Right renal pelvis (tissue), 4 donors: Measurements from ENCODE around the gene NPFFR1. TPM values are rescaled to one million over a fixed set of nuclear protein-coding genes. Genes with fewer than 3 reads are reported as not detected.
"Not testable (repeated sequence)": the region's sequence is repeated elsewhere in the genome, so short reads cannot be mapped to it uniquely, and the experiment has no call there.

Experiments used
- DNase-seq, 4 donors: peaks; one replicate each; pipeline ENCODE4 v3.0.0-alpha.2; 2013; ENCODE audit warnings: low read depth in 4 of 4, low spot score in 3 of 4, missing footprints in 1 of 4
- polyA plus RNA-seq, 4 donors: library from polyadenylated mRNA; unstranded; fragments of 120-200 nt; gene quantifications; one replicate each; pipeline ENCODE4 v1.2.1, GENCODE V29; 2013; ENCODE audit not compliant: insufficient read length in 4 of 4

NPFFR1 gene
- polyA plus RNA-seq, 4 donors: 0.10 to 0.20 (median 0.14) TPM

- DNase-seq: peak in 1 of 4 donors; percentile 40
Measured at GRCh38 chr10:70265032-70265689, 18.6 kb downstream of the NPFFR1 start.

GRCh38 chr10:70260734-70261133, 23.1 kb downstream of the NPFFR1 start:
- no peak for DNase-seq

DNA sequence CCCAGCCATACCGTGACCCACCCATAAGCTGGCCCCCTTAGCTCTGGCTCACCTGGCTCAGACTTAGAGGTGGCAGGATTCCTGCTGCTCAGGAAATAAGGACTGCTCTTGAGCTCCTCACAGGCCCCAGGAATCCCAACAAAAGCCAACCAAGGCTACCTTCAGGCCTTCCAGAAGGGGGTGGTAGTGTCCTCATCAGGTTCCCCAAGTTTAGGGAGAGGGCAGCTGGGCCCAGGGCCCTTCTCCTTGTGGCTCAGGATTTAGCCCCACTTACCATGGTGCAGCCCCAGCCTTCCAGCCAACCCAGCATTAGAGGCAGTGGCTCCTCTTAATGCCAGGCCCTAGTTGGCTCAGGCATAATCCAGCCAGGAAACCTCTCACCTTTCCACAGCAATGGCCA, 23.5 kb downstream of the NPFFR1 start:
- DNase-seq: no peak

- DNase-seq: no peak
Measured at GRCh38 chr10:70258216-70258615, 25.6 kb downstream of the NPFFR1 start.

GRCh38 chr10:70257816-70258215, 26.0 kb downstream of the NPFFR1 start:
- not testable (repeated sequence) for DNase-seq

DNA sequence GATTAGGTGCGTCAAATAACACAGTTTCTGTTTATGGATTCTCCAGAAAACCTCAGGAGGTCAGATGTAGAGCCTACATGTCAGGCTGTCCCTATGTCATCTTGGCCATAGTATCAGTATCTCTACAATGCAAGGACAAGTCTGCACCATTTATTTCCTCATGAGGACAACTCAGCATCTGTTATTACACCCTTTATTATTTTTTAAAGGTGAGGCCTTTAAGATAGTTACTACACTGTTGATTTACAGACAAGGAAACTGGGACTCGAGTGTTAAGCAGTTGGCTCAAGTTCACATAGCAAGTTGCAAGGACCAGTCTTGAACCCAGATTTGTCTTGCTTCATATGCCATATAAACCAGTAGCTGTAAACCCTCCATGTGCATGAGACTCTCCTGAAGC, 27.3 kb downstream of the NPFFR1 start:
- no peak for DNase-seq

DNA sequence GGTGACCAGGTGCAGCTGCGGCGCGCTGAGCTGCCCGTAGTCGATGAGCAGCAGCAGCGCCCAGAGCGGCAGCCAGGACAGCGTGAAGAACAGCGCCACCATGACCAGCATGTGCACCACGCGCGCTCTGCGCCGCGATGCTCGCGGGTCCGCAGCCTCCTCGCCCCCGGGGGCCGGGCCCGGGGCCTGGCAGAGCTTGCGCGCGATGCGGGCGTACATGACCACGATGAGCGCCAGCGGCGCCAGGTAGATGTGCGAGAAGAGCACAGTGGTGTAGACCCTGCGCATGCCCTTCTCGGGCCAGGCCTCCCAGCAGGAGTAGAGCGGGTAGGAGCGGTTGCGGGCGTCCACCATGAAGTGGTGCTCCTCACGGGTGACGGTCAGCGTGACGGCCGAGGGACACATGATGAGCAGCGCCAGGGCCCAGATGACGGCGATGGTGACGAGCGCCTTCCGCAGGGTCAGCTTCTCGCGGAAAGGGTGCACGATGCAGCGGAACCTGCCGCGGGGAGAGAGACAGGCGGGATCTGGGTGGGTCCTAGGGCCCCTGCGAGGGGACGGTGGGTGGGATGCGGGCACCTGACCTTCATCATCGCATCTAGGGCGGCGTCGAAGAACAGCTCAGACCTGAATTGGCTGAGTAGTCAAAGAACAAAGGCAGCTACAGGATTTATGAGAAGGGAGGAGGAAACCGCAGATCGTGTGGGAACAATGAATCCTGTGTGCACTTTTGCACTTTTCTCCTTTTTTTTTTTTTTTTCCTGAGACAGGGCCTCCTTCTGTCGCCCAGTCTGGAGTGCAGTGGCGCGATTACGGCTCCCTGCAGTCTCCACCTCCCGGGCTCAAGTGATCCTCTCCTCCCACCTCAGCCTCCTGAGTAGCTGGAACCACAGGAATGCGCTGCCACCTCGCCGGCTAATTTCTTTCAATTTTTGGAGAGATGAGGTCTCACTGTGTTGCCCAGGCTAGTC, 28.2 kb downstream of the NPFFR1 start:
- DNase-seq: no peak

DNA sequence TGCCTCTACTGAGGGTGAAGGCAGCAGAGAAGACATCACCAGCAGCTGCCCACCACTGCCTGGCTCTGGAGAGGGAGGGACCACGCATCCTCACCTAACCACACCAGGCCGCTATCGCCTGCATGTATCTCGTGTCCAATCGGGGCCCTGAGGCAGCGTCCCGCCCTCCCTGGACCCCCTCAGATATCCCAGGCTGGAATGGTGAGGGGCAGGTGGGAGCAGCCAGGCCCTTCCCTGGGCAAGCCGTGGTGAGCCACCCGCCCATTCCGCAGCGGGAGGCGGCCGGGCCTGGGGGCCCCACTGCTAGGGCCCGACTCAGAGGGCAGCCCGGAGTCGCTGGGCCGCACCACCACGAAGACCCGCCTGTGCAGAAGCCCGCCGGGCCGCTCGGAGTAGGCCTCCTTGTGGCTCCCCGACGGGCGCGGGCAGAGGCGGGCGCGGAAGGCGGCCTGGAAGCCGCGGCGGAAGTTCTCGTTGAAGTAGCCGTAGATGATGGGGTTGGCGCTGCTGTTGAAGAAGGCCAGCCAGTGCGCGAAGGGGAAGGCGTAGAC, 29.0 kb downstream of the NPFFR1 start:
- DNase-seq: no peak

DNA sequence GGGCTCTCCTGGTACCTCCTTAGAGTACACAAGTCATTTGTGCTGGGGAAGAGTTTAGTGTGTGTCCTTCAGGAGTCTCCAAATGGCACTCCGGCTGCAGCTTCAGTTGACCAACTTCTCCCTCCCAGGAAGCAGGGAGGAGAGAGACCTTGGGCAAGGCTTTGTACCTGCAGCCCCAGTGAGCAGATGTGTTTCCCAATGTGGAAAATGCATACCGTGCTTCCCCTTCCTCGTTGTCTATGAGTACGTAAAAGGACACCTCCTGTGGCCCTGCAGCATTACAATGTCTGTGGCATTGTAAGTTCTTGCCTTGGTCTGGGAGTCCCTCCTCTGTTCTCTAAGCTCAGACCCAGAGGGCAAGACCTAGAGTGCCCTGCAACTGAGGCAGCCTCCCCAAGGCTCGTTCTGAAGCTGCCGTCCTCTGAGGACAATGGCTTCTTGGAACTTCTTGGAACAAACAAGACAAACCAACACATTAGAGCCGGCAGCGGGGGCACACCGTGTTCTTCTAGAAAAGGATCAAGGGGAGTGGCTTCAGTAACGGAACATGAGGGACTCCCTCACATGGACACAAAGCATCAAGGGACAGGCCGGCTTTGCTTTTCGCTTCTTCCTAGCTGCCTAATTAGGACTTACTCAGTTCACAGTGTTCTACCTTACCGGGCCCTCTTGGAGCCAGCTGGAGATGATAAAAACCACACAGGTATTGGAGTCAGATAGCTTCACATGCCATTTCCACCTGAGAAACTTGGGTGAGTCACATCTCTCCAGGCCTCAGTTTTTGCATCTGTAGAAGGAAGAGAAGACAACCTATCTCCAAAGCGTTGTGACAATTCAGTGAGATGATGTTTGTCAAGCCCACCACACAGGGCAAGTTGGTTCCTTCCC, 29.7 kb downstream of the NPFFR1 start:
- no peak for DNase-seq

- DNase-seq: no peak
Measured at GRCh38 chr10:70250961-70251680, 32.7 kb downstream of the NPFFR1 start.

DNA sequence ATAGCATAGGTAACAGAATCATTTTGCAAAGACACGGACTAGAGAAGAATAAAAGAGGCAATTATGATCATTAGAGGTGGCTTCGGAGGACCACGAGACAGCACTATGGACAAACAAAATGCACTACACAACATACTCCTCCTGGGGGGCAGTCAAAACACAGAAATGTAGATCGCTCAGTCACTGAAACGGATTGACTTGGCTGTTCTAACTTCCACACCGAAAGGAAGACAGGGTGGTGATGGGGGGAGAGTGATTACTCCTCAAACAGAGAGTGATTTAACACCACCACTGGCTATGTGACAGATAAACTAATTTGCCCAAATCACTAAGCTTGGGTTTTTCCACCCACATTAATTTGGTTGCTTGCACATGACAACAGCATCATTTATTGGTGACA, 36.4 kb downstream of the NPFFR1 start:
- DNase-seq: no peak

DNA sequence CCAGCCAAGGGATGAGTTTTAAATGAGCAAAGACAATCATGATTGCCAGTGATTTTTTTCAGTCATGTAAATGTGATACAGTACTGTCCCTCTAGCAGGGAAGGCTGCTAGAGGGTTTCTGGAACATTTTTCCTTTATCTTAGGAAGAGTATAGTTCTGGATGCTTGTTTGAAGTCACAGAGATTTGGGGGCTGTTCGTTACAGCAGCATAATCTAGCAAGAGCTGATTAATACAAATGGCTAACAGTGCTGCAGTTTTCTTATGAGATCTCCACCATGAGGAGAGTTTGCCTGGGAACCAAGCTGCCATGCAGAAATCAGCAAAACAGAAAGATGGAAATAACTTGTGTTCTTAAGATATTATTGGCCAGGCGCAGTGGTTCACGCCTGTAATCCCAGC, 42.7 kb downstream of the NPFFR1 start:
- DNase-seq: no peak

- DNase-seq: not testable (repeated sequence)
Measured at GRCh38 chr10:70239986-70240385, 43.8 kb downstream of the NPFFR1 start.

- not testable (repeated sequence) for DNase-seq
Measured at GRCh38 chr10:70239077-70239976, 44.5 kb downstream of the NPFFR1 start.

- not testable (repeated sequence) for DNase-seq
Measured at GRCh38 chr10:70237958-70238536, 45.8 kb downstream of the NPFFR1 start.

- DNase-seq: no peak
Measured at GRCh38 chr10:70234668-70235447, 48.9 kb downstream of the NPFFR1 start.

DNA sequence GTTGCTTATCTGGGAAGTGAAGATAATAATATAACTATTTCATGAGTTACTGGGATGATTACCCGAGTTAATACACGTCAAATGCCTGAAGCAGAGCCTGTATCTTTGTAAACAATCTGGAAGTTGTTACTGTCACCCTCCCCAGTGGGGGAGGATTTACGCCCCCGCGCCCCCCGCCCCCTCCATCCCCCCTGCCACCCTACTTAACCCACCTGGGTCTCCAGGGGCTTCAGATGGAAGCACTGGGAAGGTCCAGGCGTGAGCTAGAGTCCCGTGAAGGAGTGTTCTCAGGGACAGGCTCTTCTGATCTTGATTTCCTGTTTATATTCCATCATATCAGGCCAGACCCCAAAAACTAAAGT, 49.9 kb downstream of the NPFFR1 start:
- no peak for DNase-seq
